HepG2 (cell line): Measurements from ENCODE around the gene ABHD6. TPM values are rescaled to one million over a fixed set of nuclear protein-coding genes. Genes with fewer than 3 reads are reported as not detected.

ENCODE experiments used
- AKAP8 ChIP-seq: sonication (generic); formaldehyde crosslinking; IDR thresholded peaks from 2 replicates; pipeline ENCODE4 v1.5.1; 2020; ENCODE audit warnings: mild to moderate bottlenecking, missing genetic modification reagents
- ATF5 ChIP-seq: sonication (generic); formaldehyde crosslinking; IDR thresholded peaks from 2 replicates; pipeline ENCODE4 v1.4.0; 2020; ENCODE audit warnings: mild to moderate bottlenecking, low read depth, missing genetic modification reagents
- FOXK1 ChIP-seq: sonication (generic); formaldehyde crosslinking; IDR thresholded peaks from 2 replicates; pipeline ENCODE4 v1.4.0; 2020; ENCODE audit warnings: low read depth, missing genetic modification reagents, borderline replicate concordance
- FOXP4 ChIP-seq: sonication (generic); formaldehyde crosslinking; IDR thresholded peaks from 2 replicates; pipeline ENCODE4 v1.4.0; 2020; ENCODE audit warnings: missing genetic modification reagents
- HNF1A ChIP-seq, 2 experiments: sonication (generic) in 1 of 2; formaldehyde crosslinking in 1 of 2; IDR thresholded peaks; 2 replicates each; pipeline versions ENCODE4 v1.4.0 to v1.6.1; 2016 to 2020; ENCODE audit warnings: borderline replicate concordance in 1 of 2, low read depth in 1 of 2, mild to moderate bottlenecking in 1 of 2, missing genetic modification reagents in 1 of 2
- KIAA2018 ChIP-seq: sonication (generic); formaldehyde crosslinking; IDR thresholded peaks from 2 replicates; pipeline ENCODE4 v1.5.0; 2020; ENCODE audit warnings: mild to moderate bottlenecking, missing genetic modification reagents, borderline replicate concordance
- KLF9 ChIP-seq: IDR thresholded peaks from 2 replicates; pipeline ENCODE4 v1.6.1; 2016; ENCODE audit warnings: low read depth
- ZNF513 ChIP-seq: sonication (generic); formaldehyde crosslinking; conservative IDR thresholded peaks from 2 replicates; pipeline ENCODE4 v1.5.0; 2020; ENCODE audit warnings: missing genetic modification reagents
- polyA plus RNA-seq, 8 experiments: library from polyadenylated mRNA; depleted of rRNA in 3 of 8; stranded (reverse) in 7 of 8; unstranded in 1 of 8; fragments of >200 nt; fragmentation: Illumina TruSeq in 4 of 8; extraction: Trizol in 4 of 8; gene quantifications; 2 replicates each; pipeline versions ENCODE4 v1.2.1 to v1.2.3, GENCODE V29; 2011 to 2016; ENCODE audit warnings: low read depth in 4 of 8, missing spikeins in 1 of 8, mixed read lengths in 1 of 8; ENCODE audit not compliant: insufficient read depth in 1 of 8
- total RNA-seq, 5 experiments: library from RNA; depleted of rRNA; stranded (reverse); fragments of >200 nt; fragmentation: Illumina TruSeq; extraction: Trizol; gene quantifications; 2 replicates each; pipeline ENCODE4 v1.2.3, GENCODE V29; 2016; ENCODE audit warnings: low read depth in 1 of 5

The ABHD6 gene
- total and polyA plus RNA-seq, 2 of the 13 experiments (the other 11 are each of a cell fraction or from before 2014, with no cell fraction given): 9.0 to 17.2 TPM

- TF ChIP-seq HNF1A (IDR thresholded peaks at IDR 0.05; ENCODE audit: low read depth) (no peak), HNF1A (CRISPR knock-in tag; IDR thresholded peaks at IDR 0.05; ENCODE audit: borderline replicate concordance) (peak; percentile 74; the same call in 1 of the 2 replicates), FOXK1 (CRISPR knock-in tag) (peak; percentile 55; the same call in 1 of the 2 replicates), KIAA2018 (no peak), ATF5 (CRISPR knock-in tag) (no peak), FOXP4 (CRISPR knock-in tag) (peak; percentile 92), AKAP8 (CRISPR knock-in tag) (peak; percentile 31; the same call in 1 of the 2 replicates), ZNF513 (CRISPR knock-in tag) (no peak), KLF9 (CRISPR knock-in tag) (no peak; the same call in 1 of the 2 replicates)
Observed at GRCh38 chr3:58188921-58189451, 48.6 kb upstream of the ABHD6 start (continued).
